Testis (tissue), 3 donors: ENCODE data around the gene PRKAR2A. TPM values are rescaled to one million over a fixed set of nuclear protein-coding genes. Genes with fewer than 3 reads are reported as not detected.

ENCODE experiments used
- DNase-seq: peaks from one replicate; pipeline ENCODE4 v3.0.0-alpha.2; 2019
- H3K27ac ChIP-seq, 2 donors: fragments of 200-600 bp; sonication (generic); one replicate each; pipeline ENCODE4 v1.5.1; 2019
- H3K27me3 ChIP-seq: fragments of 200-600 bp; sonication (generic); one replicate; pipeline ENCODE4 v1.5.1; 2019
- H3K36me3 ChIP-seq: fragments of 200-600 bp; sonication (generic); one replicate; pipeline ENCODE4 v1.5.1; 2017; ENCODE audit warnings: low read depth; ENCODE audit errors: missing control alignments
- H3K4me1 ChIP-seq: fragments of 200-600 bp; sonication (generic); one replicate; pipeline ENCODE4 v1.5.1; 2019
- H3K4me3 ChIP-seq, 2 donors: fragments of 200-600 bp; sonication (generic); one replicate each; pipeline ENCODE4 v1.5.1; 2017 to 2019
- H3K9me3 ChIP-seq: fragments of 200-600 bp; sonication (generic); one replicate; pipeline ENCODE4 v1.5.1; 2017
- CTCF ChIP-seq, 3 experiments: fragments of 450-650 bp in 2 of 3; fragments of 200-600 bp in 1 of 3; sonication (generic) in 1 of 3; IDR thresholded peaks; one replicate each; pipeline ENCODE4 v1.5.1; 2016 to 2019; ENCODE audit warnings: antibody characterized with exemption in 3 of 3, mild to moderate bottlenecking in 2 of 3, moderate library complexity in 1 of 3
- POLR2A ChIP-seq: fragments of 450-650 bp; IDR thresholded peaks from one replicate; pipeline ENCODE4 v1.6.1; 2017; ENCODE audit warnings: antibody characterized with exemption, mild to moderate bottlenecking, moderate library complexity
- WGBS, 2 donors: methylation state at CpG; one replicate each; pipeline ENCODE4 v1.1.5; 2018; 5-methylcytosine and 5-hydroxymethylcytosine counted together
- intact Hi-C: fragments of 100-400 bp; cut with DNase I; formaldehyde crosslinking; loops from one replicate; pipeline ENCODE4 v1.15.1; 2023; ENCODE audit warnings: low total_unique reads
- polyA plus RNA-seq: library from polyadenylated mRNA; stranded (reverse); fragments of 350-450 nt; fragmentation: Illumina TruSeq; extraction: RNeasy Lipid Tissue Mini Kit (QIAGEN cat#74804); gene quantifications from one replicate; pipeline ENCODE4 v1.2.3, GENCODE V29; 2014; ENCODE audit warnings: low read depth, low replicate concordance; ENCODE audit not compliant: insufficient read depth
- total RNA-seq, 2 donors: library from RNA; depleted of rRNA; stranded (reverse); fragments of >200 nt; gene quantifications; one replicate each; pipeline ENCODE4 v1.2.3, GENCODE V29; 2016

The PRKAR2A gene
- total and polyA plus RNA-seq, 3 donors from 2014 or later: 52.2 to 166 (median 150) TPM

DNA sequence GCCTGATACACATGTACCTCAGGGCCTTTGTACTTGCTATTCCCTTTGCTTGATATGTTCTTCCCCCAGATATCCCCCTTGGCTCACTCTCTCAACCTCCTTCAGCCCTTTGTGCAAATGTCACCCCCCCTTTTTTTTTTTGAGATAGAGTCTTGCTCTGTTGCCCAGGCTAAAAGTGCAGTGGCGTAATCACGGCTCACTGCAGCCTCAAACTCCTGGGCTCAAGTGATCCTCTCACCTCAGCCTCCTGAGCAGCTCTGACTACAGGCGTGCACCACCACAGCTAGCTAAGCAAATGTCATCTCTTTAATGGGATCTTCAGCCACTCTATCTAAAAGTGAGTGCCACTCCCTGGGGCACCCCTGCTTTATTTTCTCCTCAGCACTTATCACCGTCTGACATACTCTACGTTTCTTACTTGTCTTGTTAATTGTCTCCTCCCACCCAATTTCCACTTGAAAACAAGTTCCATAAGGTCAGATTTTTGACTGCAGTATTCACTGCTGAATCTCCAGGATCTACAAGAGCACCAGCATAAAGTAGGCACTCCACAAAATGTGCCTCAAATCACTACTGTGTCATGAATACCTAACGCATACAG is 145.3 kb downstream of the PRKAR2A start:
- WGBS, 2 donors: 71 to 81% methylated on average over 6 of the region's 6 CpGs

GRCh38 chr3:48700731-48701405 is 146.8 kb downstream of the PRKAR2A start:
- Histone ChIP-seq H3K36me3 (no peaks in the 10 kb centered on the region), H3K9me3 (no peaks in the 10 kb centered on the region), H3K4me1 (peaks cover 27% of the 10 kb centered on the region), H3K27me3 (no peaks in the 10 kb centered on the region), H3K27ac (no peak overlapping the region), H3K4me3 (no peak overlapping the region)
- intact Hi-C loops: no loop called here
- WGBS, 2 donors: 85 to 89% methylated on average over 11 of the region's 11 CpGs
- TF ChIP-seq CTCF (IDR thresholded peaks at IDR 0.05) (no peak), POLR2A (no peak)
- no peak for DNase-seq

More for the DNA sequence above, 145.3 kb downstream of the PRKAR2A start:
- intact Hi-C loops: no loop called here
- H3K36me3 ChIP-seq: no peaks in the 10 kb centered on the region
- H3K9me3 ChIP-seq: no peaks in the 10 kb centered on the region
- TF ChIP-seq POLR2A (no peak), CTCF (IDR thresholded peaks at IDR 0.05) (no peak)
- no peak for DNase-seq
- no peaks in the 10 kb centered on the region for H3K27me3 ChIP-seq
- no peak overlapping the region for H3K27ac ChIP-seq
- no peak overlapping the region for H3K4me3 ChIP-seq
- peaks cover 20% of the 10 kb centered on the region for H3K4me1 ChIP-seq

GRCh38 chr3:48698891-48699290 is 148.8 kb downstream of the PRKAR2A start:
- Histone ChIP-seq H3K27ac (no peak overlapping the region), H3K9me3 (no peaks in the 10 kb centered on the region), H3K4me3 (no peak overlapping the region), H3K27me3 (no peaks in the 10 kb centered on the region), H3K36me3 (no peaks in the 10 kb centered on the region), H3K4me1 (peaks cover 28% of the 10 kb centered on the region)
- TF ChIP-seq CTCF (IDR thresholded peaks at IDR 0.05) (no peak), POLR2A (no peak)
- 88 to 92% methylated on average over 8 of the region's 8 CpGs for WGBS, 2 donors
- intact Hi-C loops: no loop called here
- no peak for DNase-seq

GRCh38 chr3:48697952-48698351 is 149.7 kb downstream of the PRKAR2A start:
- no peaks in the 10 kb centered on the region for H3K27me3 ChIP-seq
- no peaks in the 10 kb centered on the region for H3K9me3 ChIP-seq
- WGBS, 2 donors: 81 to 89% methylated on average over 3 of the region's 3 CpGs
- H3K4me3 ChIP-seq: no peak overlapping the region
- no peak for DNase-seq
- TF ChIP-seq POLR2A (no peak), CTCF (IDR thresholded peaks at IDR 0.05) (no peak)
- intact Hi-C loops: no loop called here
- no peak overlapping the region for H3K27ac ChIP-seq
- no peaks in the 10 kb centered on the region for H3K36me3 ChIP-seq
- H3K4me1 ChIP-seq: peaks cover 30% of the 10 kb centered on the region

GRCh38 chr3:48696601-48697000 is 151.1 kb downstream of the PRKAR2A start:
- H3K36me3 ChIP-seq: no peaks in the 10 kb centered on the region
- peaks cover 35% of the 10 kb centered on the region for H3K4me1 ChIP-seq

More at GRCh38 chr3:48696601-48697000, 151.1 kb downstream of the PRKAR2A start:
- TF ChIP-seq CTCF (IDR thresholded peaks at IDR 0.05): no peak
- TF ChIP-seq POLR2A: no peak
- no peak for DNase-seq
- intact Hi-C loops: no loop called here
- no peaks in the 10 kb centered on the region for H3K27me3 ChIP-seq
- peak overlapping the region; percentile 53 to 85 for H3K27ac ChIP-seq
- H3K9me3 ChIP-seq: no peaks in the 10 kb centered on the region
- H3K4me3 ChIP-seq: no peak overlapping the region
